Right atrium auricular region (tissue), 2 donors: ENCODE measurements around the gene ZNF341. TPM values are rescaled to one million over a fixed set of nuclear protein-coding genes. Genes with fewer than 3 reads are reported as not detected.

ENCODE experiments used
- DNase-seq: peaks from one replicate; pipeline ENCODE4 v3.0.0-alpha.2; 2019; ENCODE audit warnings: low spot score
- H3K27ac ChIP-seq, 2 donors: fragments of 200-600 bp; sonication (generic); 1 replicate in 1 of 2; 2 replicates in 1 of 2; pipeline ENCODE4 v1.5.1; 2016 to 2019
- H3K27me3 ChIP-seq, 2 donors: fragments of 200-600 bp; sonication (generic); one replicate each; pipeline versions ENCODE4 v1.5.1 to v1.6.0; 2017 to 2019
- H3K36me3 ChIP-seq: fragments of 200-600 bp; sonication (generic); one replicate; pipeline ENCODE4 v1.5.1; 2016
- H3K4me1 ChIP-seq, 2 donors: fragments of 200-600 bp; sonication (generic); one replicate each; pipeline versions ENCODE4 v1.5.1 to v1.6.0; 2017 to 2019
- H3K4me3 ChIP-seq, 2 donors: fragments of 200-600 bp; sonication (generic); 1 replicate in 1 of 2; 2 replicates in 1 of 2; pipeline ENCODE4 v1.5.1; 2017 to 2019; ENCODE audit warnings: mild to moderate bottlenecking in 1 of 2, moderate library complexity in 1 of 2
- H3K9me3 ChIP-seq, 2 donors: fragments of 200-600 bp; sonication (generic); one replicate each; pipeline ENCODE4 v1.5.1; 2019
- CTCF ChIP-seq, 2 donors: fragments of 200-600 bp; sonication (generic); IDR thresholded peaks; one replicate each; pipeline ENCODE4 v1.5.1; 2019; ENCODE audit warnings: antibody characterized with exemption in 2 of 2
- total RNA-seq, 2 donors: library from RNA; depleted of rRNA; stranded (reverse); fragments of >200 nt; gene quantifications; one replicate each; pipeline ENCODE4 v1.1.0, GENCODE V29; 2016

ZNF341 gene
- total RNA-seq, 2 donors from 2014 or later = 1.0 to 1.8 TPM

GRCh38 chr20:33709398-33709797 is 22.4 kb upstream of the ZNF341 start:
- Histone ChIP-seq H3K27me3 (no peaks in the 10 kb centered on the region), H3K9me3 (no peaks in the 10 kb centered on the region), H3K4me1 (no peaks in the 10 kb centered on the region), H3K27ac (no peak overlapping the region), H3K36me3 (peaks cover 37% of the 10 kb centered on the region), H3K4me3 (no peak overlapping the region)
- TF ChIP-seq CTCF (IDR thresholded peaks at IDR 0.05) = no peak
- DNase-seq = no peak

GRCh38 chr20:33709905-33710541 is 21.8 kb upstream of the ZNF341 start:
- H3K27ac ChIP-seq = no peak overlapping the region
- H3K36me3 ChIP-seq = peaks cover 39% of the 10 kb centered on the region
- no peaks in the 10 kb centered on the region for H3K4me1 ChIP-seq
- no peaks in the 10 kb centered on the region for H3K27me3 ChIP-seq
- no peak for DNase-seq
- TF ChIP-seq CTCF (IDR thresholded peaks at IDR 0.05) = no peak
- no peak overlapping the region for H3K4me3 ChIP-seq
- H3K9me3 ChIP-seq = no peaks in the 10 kb centered on the region

- TF ChIP-seq CTCF (IDR thresholded peaks at IDR 0.05) = no peak
- no peak for DNase-seq
- Histone ChIP-seq H3K36me3 (peaks cover 39% of the 10 kb centered on the region), H3K4me3 (no peak overlapping the region), H3K27ac (no peak overlapping the region), H3K4me1 (no peaks in the 10 kb centered on the region), H3K9me3 (no peaks in the 10 kb centered on the region), H3K27me3 (no peaks in the 10 kb centered on the region)
Observed at GRCh38 chr20:33710681-33711445, 20.9 kb upstream of the ZNF341 start.

- DNase-seq = no peak
- no peaks in the 10 kb centered on the region for H3K4me1 ChIP-seq
- no peaks in the 10 kb centered on the region for H3K9me3 ChIP-seq
- no peak overlapping the region for H3K4me3 ChIP-seq
- TF ChIP-seq CTCF (IDR thresholded peaks at IDR 0.05) = no peak
- H3K36me3 ChIP-seq = peaks cover 39% of the 10 kb centered on the region
- H3K27ac ChIP-seq = no peak overlapping the region
- H3K27me3 ChIP-seq = no peaks in the 10 kb centered on the region
Observed at GRCh38 chr20:33711446-33711738, 20.4 kb upstream of the ZNF341 start.

GRCh38 chr20:33713865-33714367 is 17.9 kb upstream of the ZNF341 start:
- Histone ChIP-seq H3K27ac (no peak overlapping the region), H3K4me3 (no peak overlapping the region), H3K4me1 (peaks cover 0 to 3% of the 10 kb centered on the region in 2 donors), H3K36me3 (peaks cover 30% of the 10 kb centered on the region), H3K27me3 (no peaks in the 10 kb centered on the region), H3K9me3 (no peaks in the 10 kb centered on the region)
- TF ChIP-seq CTCF (IDR thresholded peaks at IDR 0.05) = no peak
- DNase-seq = no peak
